Stimulated activated CD4-positive, alpha-beta T cell treated with anti-CD3 and anti-CD28 coated beads, Interleukin-4, amount 100 ng/mL, for 24 hours (primary cell): ENCODE measurements around the gene MS4A15.
"Not testable (repeated sequence)": the region's sequence is repeated elsewhere in the genome, so short reads cannot be mapped to it uniquely, and the experiment has no call there.

Experiments used
- DNase-seq: peaks from one replicate; pipeline ENCODE4 v3.0.0-alpha.2; 2020

The MS4A15 gene

DNA sequence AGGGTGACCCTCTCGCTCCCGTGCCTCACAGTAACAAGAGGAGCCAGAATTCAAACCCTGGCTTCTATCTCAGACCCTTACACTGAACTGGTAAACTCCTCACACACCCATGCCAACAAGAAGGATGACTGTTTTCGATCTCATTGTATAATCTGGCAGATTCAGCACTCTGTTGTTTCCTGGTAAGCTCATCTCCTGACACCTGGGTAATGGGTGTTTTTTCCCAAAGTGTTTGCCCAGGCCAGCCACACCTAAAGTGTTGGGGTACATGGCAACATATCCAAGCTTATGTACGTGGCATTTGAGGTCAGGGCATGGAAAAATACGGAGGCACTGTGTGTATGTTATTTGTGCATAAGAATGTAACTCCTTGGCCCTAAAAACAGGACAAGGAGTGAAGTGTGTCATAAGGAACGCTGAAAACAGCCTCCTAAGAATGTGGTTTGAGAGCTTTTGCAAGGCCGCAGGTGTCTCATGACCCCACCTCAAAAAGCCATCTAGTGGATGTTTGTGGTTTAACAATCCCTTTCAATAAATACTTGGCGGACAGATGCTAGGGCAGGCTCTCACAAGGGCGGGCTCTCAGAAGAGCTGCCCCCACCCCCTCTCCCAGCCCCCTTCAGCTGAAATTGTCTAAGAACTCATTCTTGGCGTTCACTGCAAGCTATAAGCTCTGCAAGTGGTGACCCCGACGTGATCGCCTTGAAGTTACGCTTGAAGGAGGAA lies at the start of gene MS4A15:
Gene MS4A15 (plus strand): TSS at position 561 of the 726 bp plus-strand sequence. CDS start 6,867 bp downstream, outside the sequence.
- no peak for DNase-seq

GRCh38 chr11:60706931-60707330 lies 49.7 kb upstream of the MS4A15 start:
- DNase-seq: no peak

DNA sequence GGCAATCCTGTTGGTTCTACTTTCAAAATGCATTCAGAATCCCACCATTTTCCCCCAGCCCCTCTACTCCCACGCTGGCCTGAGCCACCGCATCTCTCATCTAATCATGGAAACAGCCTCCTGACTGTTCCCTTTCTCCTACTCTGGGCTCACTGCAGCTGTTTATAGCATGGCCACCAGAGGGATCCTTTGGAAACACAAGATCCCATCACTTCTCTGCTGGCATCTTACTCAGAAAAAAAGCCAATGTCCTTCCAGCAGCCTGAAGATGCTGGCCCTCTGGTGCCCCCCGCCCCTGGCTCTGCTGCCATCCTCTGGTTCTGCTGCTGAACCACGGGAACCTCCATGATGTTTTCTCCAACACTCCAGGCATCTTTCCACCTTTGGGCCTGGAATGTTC lies 46.2 kb upstream of the MS4A15 start:
- no peak for DNase-seq

GRCh38 chr11:60711276-60711675 lies 45.4 kb upstream of the MS4A15 start:
- no peak for DNase-seq

DNA sequence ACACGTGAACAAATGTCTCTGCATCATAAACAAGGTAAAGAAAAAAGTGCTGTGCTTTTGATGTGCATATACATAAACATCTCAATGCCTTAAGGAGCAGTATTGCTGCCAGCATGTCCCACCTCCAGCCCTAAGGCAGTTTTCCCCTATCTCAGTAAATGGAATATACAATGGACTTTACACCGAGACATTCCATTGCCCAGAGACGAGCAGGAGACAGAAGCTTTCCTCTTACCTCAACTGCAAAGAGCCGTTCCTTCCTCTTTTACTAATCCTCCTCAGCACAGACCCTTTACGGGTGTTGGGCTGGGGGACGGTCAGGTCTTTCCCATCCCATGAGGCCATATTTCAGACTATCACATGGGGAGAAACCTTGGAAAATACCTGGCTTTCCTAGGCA lies 43.2 kb upstream of the MS4A15 start:
- not testable (repeated sequence) for DNase-seq

- DNase-seq: no peak
Measured at GRCh38 chr11:60717956-60718355, 38.7 kb upstream of the MS4A15 start.

GRCh38 chr11:60718524-60719316 lies 37.9 kb upstream of the MS4A15 start:
- DNase-seq: no peak

DNA sequence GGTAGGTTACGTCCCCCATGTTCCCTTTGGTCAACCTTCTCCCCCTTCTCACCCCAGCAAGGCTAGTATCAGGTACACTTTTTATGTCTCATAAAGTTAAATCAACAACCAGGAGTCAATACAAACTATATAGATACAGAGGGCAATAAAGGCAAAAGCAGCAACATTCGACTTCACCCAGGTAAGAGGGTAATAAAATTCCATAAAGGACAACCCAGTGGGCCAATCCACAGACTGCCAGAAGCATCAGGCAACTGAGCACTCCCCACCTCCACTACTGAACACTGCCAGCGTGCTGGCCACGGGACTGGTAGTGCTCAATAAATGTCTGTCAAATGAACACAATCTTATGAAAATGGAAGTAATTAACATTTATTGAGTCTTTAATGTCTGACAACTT lies 37.3 kb upstream of the MS4A15 start:
- DNase-seq: no peak

DNA sequence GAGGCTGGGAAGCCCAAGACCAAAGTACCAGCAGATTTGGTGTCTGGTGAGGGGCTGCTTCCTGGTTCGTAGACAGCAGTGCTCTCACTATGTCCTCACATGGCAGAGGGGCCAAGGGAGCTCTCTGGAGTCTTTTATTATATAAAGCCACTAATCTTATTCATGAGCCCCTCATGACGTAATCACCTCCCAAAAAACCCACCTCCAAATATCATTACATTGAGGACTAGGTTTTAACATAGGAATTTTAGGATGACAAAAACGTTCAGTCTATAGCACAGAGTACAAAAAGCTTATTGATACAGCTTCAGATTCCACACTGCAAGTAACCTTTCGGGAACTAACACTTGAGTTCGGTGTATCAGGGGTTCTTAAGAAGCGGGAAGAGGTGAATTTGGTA lies 36.2 kb upstream of the MS4A15 start:
- no peak for DNase-seq

DNA sequence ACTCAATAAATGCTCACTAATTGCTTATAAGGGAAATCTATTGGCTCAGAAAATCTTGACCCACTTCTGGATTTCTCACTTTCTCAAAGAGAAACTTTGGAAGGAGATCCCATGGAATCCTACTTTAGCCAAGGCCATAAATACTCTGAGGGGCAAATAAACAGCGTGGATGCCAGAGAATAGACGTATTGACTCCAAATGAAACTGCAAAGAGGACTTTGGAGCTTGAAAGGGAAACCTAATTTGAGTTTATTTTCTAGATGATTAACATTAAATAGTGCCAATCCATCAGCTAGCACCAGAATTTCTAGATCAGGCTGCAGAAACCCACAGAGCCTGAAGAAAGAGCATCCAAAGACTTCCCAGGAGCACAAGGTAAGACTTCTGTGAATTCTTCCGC lies 32.2 kb upstream of the MS4A15 start, which contains the start of gene MS4A18:
Gene MS4A18 (plus strand): TSS at position 301 of the 400 bp plus-strand sequence.
- no peak for DNase-seq

DNA sequence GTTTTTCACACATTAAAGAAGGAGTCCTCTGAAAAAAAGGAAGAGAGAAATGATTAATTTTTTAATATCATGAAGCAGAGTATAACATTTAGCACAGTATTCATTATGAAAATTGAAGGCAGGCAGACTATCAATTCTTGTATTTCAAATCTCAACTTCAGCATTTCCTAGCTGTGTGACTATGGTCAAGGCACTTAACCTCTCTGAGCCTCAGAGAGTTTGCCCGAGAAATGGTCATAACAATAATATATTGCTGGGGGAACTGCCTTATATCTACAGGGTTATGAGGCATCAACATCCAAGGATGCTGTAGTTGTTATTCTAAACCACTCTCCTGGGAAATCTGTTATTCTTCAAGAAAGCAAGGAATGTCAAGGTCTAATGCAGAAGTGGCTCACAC lies 31.1 kb upstream of the MS4A15 start:
- no peak for DNase-seq

- DNase-seq: no peak
Measured at GRCh38 chr11:60731586-60731985, 25.1 kb upstream of the MS4A15 start.

DNA sequence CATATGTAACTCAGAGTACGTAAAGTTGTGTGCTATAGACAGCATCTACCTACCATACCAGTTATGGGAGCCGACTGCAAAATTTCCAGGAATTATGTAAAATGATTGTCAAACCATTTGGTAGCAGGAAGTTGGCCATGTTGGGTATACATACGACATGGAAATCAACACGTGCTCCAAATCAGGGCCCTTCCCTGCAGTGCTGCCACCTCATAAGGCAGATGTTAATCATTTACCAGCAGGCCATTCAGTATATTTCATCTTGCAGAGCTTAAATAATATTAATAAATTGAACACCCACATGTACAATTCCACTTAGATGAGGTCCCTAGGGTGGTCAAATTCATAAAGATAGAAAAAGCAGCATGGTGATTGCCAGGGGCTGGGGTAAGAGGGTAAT lies 22.4 kb upstream of the MS4A15 start:
- DNase-seq: no peak

GRCh38 chr11:60739114-60739513 lies 17.6 kb upstream of the MS4A15 start:
- no peak for DNase-seq

DNA sequence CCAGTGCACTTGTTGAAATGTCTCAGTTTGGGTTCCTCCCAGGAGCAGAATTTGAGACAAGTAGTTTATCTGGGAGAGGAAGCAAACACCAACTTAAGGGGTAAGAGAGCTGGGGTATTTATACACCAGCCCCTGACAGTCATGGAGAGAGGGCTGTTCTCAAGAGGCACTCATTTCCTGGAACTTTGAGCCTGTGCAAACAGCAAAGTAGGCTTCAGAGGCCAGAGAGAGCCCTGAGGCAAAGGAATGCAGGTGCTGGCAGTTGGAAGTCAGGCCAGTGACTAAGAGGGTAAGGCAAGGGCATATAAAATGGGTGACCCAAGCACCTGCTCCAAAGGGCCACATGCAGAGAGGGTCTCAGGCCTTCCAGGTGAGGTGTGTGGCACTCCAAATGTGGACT lies 16.1 kb upstream of the MS4A15 start:
- DNase-seq: no peak

GRCh38 chr11:60741421-60741820 lies 15.2 kb upstream of the MS4A15 start:
- DNase-seq: no peak

DNA sequence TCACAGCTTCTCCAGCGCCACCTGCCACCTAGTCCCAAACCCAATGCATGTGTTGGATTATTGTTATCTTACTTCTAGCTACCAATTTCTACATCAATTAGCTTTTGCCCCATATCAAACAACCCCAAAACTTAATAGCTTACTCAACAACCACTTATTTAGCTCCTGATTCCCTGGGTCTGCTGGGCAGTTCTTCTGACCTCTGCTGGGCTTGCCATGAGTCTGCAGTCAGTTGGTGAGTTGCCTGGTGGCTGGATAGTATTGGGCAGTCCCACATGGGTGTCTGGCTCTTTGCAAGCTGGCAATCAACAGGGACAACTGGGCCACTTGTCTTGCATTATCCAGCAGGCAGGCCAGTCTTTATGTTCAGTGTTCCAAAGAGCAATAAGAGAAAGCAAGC lies 13.6 kb upstream of the MS4A15 start:
- no peak for DNase-seq

DNA sequence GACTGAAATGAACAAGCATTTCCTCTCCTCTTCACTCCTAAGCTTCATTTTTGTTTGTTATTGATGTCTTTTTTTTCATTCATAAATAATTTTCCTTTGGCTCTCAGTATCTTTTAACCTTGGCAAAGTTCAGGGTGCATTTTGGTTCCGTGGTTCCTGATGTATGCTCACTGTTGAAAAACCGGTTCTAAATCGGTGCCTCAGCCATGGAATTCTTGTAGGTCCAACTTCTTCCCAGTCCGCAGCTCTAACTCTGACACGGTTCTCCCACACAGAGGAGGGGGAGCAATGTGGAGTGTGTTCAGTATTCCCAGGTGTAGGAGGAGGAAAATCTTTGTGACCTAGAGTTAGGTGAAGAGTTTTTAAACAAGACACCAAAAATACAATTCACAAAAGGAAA lies 12.6 kb upstream of the MS4A15 start:
- no peak for DNase-seq

DNA sequence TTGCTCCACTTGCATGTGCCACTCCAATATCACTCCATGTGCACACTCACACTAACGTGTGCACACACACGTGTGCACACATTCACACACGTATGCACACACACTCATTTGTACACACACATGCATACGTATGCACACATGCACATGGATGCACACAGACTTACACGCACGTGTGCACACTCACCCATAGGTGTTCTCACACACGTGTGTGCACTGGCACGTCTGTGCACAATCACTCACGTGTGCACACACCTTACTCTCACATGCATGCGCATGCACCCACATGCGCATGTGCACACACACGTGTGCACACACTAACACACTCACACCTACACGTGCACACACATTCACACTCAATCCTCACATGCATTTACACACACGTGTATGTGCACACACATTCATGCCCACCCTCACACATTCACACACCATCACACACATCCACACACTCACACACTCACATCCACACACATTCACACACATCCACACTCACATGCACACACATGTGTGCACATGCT lies 9.3 kb upstream of the MS4A15 start:
- DNase-seq: no peak

- no peak for DNase-seq
Measured at GRCh38 chr11:60748225-60748624, 8.4 kb upstream of the MS4A15 start.

- no peak for DNase-seq
Measured at GRCh38 chr11:60748821-60749220, 7.8 kb upstream of the MS4A15 start.

GRCh38 chr11:60750911-60751310 lies 5.8 kb upstream of the MS4A15 start:
- DNase-seq: no peak

- DNase-seq: no peak
Measured at GRCh38 chr11:60753309-60753708, 3.4 kb upstream of the MS4A15 start.

DNA sequence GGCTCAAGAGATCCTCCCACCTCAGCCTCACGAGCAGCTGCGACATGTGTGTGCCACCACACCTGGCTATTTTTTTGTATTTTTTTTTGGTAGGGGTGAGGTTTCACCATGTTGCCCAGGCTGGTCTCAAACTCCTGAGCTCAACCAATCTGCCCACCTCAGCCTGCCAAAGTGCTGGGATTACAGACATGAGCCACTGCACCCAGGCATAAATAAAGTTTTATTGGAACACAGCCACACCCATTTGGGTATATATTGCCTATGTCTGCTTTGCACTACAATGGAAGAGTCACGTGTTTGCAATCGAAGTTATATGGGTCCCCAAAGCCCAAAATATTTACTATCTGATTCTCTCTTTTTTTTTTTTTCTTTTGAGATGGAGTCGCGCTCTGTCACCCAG lies 1.8 kb upstream of the MS4A15 start:
- no peak for DNase-seq
